ENCODE data around the gene EFNA4.

GRCh38 chr1:155023627-155024026 lies 39.9 kb upstream of the EFNA4 start:
- TF ChIP-seq CTCF (conservative IDR thresholded peaks at IDR 0.05; ENCODE audit: low read depth, low read length) (no peak), RAD21 (IDR thresholded peaks at IDR 0.05; ENCODE audit: low read length) (no peak), USF2 (IDR thresholded peaks at IDR 0.05; ENCODE audit: low read depth, low read length) (no peak), POLR2A (IDR thresholded peaks at IDR 0.05; ENCODE audit: low read depth, low read length) (no peak), FOS (IDR thresholded peaks at IDR 0.05; ENCODE audit: low read depth, low read length) (no peak), SMC3 (IDR thresholded peaks at IDR 0.05; ENCODE audit: low read depth, low read length) (no peak), RCOR1 (IDR thresholded peaks at IDR 0.05; ENCODE audit: insufficient replicate concordance, low read length) (no peak), CEBPB (IDR thresholded peaks at IDR 0.05; ENCODE audit: low read depth, low read length) (no peak), NFE2L2 (IDR thresholded peaks at IDR 0.05; ENCODE audit: low read depth, low read length) (no peak)
